GM19452 (cell line): ENCODE data around the gene CCDC116.
"Not testable (repeated sequence)": the region's sequence is repeated elsewhere in the genome, so short reads cannot be mapped to it uniquely, and the experiment has no call there.

ENCODE experiments used
- ATAC-seq: cut with Tn5 transposase; IDR thresholded peaks from one replicate; pipeline ENCODE4 v1.9.1; 2021; ENCODE audit not compliant: unreplicated experiment

Gene CCDC116

DNA sequence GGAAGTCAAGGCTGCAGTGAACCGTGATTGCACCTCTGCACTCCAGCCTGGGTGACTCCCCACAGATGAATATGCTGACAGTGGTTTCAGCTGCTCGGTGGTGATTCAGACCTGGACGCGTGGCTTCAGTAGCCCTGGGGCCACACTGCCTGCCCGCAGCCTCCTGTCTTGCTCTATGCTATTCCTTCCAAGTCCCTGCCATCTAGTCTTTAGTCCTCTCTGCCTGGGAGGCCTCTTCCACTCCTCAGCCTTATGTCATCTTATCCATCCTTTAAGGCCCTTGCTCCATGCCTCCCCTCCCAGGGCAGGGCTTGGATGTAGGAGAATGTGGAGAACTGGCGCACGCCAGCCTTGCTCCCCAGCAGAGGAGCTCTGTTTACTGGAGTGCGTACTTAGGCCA lies 25.8 kb upstream of the CCDC116 start:
- ATAC-seq, result no peak

DNA sequence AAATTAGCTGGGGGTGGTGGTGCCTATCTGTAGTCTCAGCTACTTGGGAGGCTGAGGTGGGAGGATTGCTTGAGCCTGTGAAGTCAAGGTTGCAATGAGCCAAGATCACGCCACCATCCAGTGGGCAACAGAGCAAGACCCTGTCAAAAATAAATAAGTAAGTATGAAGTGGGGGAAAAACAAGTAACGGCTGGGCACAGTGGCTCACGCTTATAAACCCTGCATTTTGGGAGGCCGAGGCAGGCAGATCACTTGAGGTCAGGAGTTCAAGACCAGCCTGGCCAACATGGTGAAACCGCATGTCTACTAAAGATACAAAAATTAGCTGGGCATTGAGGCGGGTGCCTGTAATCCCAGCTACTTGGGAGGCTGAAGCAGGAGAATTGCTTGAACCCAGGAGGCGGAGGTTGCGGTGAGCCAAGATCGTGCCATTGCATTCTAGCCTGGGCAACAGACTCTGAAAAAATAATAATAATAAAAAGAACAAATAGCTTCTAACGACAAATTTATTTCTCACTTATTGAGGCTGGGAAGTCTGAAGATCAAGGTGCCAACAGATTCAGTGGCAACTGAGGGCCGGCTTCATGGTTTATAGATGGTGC lies 22.9 kb upstream of the CCDC116 start:
- ATAC-seq, result not testable (repeated sequence)

DNA sequence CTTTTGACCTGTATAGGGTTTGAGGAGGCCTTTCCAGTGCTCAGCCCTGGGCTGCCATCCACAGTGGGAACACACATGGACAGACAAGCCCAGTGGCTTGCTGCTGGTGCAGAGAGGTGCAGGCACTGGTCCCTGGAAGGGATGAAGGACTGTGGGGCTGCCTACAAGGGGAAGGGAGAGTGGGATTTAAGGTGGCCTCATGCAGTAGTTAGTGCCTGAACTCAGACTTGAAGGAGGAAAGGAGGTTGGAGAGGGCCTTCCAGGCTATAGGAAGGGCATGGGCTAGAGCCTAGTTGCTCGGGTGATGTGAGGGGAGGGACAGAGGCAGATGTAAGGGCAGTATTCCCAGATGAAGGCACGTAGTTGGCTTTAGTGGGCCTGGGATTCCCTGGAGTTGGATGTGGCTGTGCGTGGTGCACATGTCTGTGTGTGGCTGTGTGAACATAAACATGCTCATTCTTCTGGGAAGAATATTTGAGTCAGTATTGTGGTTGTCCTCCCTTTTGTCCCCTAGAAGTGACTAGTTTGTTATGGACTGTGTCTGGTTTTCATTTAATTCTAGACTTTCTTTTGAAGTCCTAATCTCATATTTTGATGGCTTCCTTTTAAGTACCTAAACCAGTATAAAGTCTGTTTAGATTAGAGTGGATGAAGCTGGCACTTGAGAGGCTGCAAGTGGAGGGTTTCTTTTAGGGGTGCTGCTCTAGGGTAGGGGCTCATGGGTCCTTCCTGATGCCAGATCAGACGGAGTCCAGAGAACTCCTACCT lies 21.2 kb upstream of the CCDC116 start:
- ATAC-seq, result no peak

DNA sequence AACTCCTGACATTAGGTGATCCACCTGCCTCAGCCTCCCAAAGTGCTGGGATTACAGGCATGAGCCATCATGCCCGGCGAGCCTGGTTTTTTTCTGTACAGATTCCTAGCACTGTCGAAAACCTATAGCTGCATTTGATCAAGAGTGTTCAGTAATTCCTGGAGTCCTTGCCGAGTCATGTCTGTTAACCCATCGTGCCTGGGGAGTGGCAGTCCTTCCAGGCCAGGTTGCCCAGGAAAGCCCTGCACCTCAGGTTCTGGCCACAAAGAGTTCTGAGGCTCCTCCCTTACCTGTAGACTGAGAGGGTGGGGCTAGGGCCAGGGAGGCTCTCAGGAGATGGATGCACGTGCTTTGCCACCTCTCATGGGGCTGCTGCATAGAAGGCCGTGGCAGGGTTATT lies 19.7 kb upstream of the CCDC116 start:
- ATAC-seq, result no peak

DNA sequence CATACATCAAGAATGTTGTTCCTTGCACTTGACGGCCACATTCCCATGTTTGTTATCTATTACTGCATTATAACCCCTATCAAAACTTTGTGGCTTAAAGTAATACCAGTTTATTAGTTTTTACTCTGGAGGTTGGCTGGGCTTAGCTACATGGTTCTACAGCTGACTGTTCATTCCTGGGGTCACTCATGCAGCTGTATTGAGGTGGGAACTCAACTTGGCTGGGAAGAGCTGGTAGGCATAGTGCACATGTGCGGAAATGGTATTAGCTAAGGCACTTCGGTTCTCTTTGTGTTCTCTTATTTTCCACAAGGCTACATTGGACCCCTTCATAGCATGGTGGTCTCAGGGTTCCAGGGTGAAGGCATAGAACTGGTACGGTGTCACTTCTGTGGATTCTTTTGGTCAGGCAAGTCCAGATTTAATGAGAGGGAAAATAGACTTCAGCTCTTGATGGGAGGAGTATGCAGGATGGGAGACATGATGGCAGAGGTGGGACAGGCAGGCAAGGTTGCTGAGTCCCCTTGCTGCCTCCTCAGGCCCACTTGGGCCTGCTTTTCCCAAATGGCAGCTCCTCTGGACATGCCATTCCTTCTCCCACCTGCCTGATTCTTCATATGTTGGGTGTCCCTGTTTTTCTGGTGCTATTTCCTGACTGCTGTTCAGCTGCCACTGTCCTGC lies 18.9 kb upstream of the CCDC116 start:
- no peak for ATAC-seq

DNA sequence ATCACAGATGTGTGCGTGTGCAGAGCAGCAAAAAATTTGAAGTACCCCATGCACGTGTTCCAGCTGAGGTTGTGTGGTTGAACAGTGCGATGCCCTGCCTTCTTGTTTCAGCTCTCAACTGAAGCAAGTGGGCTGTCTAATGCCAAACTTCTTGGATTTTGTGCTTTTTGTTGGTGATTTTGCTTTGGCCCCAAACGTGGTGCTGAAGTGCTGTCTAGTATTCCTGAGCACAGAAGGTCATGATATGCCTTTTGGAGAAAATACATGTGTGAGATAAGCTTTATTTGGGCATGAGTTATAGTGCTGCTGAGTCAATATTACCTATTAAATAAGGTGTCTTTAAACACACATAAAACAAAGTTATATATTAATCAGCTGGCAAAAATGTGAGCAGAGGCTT lies 16.8 kb upstream of the CCDC116 start:
- ATAC-seq, result no peak

DNA sequence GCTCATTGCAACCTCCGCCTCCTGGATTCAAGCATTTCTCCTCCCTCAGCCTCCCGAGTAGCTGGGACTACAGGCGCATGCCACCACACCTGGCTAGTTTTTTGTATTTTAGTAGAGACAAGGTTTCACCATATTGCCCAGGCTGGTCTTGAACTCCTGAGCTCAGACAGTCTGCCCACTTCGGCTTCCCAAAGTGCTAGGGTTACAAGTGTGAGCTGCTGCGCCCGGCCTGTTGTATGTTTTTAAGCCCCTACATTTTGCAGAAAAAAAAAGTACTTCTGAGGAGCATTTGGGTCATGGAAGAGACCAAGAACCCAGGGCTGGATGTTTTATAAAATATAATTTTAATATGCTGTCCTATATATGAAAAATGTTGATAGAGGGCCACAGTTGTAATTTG lies 15.2 kb upstream of the CCDC116 start:
- not testable (repeated sequence) for ATAC-seq

DNA sequence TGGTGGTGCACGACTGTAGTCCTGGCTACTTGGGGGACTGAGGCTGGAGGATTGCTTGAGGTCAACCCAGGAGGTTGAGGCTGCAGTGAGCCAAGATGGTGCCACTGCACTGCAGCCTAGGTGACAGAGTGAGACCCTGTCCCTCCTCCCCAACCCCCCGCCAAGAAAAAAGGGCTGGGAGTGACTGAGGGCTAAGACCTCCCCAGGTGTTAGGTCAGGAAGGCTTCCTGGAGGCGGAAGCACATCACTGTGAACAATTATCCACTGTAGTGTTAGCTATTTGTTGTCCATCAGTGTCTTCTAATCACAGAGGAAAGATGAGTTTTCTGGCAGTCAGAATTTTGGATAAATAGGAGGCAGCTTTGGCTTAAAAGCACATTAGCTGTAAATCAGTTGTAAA lies 11.5 kb upstream of the CCDC116 start:
- ATAC-seq, result no peak

DNA sequence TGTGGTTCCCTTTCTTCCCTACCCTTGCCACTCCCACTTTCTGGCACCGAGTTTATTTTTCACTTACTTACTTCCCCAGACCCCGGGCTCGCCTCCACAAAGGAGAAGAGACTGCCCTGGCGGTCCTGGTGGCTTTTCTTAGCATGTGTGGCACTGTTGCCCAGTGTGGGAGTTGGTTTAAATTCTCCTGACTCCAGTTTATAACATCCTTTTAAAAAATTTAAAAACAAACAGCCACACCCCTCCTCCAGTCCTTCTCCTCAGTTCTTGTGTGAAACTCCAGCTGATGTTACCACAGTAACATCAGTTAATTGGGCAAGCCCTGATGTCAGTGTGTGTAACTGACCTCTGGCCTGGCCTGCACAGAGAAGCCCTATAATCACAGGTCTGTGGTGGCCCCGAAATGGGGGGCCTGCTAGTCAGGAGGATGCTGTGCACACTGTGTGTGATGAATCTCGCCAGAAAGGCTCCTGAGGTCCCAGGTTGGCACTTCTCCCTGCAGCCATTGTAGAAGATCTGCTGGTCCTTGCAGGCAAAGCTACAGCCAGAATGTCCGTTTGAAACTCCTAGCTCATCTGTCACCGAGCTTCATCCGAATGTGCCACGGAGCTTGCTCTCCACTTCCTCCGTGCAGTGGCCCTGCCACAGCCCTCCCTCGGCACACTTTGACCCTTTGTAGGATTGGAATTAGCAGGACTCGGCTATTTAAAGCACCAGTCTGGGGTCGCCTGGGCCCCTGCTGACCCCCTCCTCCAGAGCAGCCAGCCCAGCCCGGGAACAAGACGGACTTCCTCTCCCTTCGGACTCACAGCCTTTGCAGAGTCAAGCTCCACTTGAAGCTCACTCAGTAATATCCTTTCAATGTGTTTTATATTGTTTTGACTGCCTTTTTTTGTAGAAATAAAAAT lies 10.3 kb upstream of the CCDC116 start:
- ATAC-seq, result no peak

DNA sequence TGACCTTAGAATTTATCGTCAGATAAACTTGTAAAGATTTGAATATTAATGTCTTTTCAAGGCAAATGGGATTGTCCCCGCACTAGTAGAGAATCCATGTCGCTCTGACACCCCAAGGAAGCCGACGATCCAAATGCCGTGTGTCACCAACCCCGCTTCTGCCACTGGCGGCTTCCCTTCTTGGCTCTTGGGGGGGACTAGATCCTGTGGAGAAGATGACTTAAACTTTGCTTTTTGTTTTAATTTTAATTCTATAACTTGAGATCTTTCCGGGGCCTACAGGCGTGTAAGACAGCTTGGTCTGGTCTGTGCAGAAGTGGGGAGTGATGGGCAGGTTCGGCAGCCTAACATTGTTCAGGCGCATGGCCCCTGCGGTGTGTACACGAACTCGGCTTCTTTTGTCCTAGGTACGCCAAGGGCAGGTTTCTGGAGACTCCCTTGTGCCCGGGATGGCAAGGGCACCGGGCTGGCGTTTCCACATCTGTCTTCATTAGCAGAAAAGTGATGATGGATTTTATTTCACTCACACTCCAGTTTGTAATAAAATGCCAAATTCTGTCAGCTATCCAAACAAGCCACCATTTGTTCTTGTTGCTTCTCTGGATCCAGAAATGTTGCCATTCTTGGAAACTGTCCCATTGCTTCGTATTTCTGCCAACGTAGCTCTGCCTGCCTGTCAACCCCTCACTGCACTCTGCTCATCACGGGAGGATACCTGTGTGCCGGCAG lies 9.5 kb upstream of the CCDC116 start:
- no peak for ATAC-seq

DNA sequence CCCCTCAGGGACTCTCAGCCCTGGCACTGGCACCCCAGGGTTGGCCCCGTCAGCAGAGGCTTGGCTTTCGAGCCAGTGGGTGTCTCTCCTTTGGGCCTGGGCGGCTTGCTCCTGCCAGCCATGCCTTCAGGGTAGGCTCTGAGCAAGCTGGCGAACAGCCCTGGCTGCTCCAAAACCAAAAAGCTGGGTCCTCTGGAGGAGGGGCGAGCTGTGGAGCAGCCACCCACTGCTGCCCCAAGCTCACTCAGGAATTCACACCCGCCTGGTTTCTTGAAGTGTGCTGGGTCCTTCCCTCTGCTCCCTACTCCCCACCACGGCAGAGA lies 9.0 kb upstream of the CCDC116 start:
- no peak for ATAC-seq

DNA sequence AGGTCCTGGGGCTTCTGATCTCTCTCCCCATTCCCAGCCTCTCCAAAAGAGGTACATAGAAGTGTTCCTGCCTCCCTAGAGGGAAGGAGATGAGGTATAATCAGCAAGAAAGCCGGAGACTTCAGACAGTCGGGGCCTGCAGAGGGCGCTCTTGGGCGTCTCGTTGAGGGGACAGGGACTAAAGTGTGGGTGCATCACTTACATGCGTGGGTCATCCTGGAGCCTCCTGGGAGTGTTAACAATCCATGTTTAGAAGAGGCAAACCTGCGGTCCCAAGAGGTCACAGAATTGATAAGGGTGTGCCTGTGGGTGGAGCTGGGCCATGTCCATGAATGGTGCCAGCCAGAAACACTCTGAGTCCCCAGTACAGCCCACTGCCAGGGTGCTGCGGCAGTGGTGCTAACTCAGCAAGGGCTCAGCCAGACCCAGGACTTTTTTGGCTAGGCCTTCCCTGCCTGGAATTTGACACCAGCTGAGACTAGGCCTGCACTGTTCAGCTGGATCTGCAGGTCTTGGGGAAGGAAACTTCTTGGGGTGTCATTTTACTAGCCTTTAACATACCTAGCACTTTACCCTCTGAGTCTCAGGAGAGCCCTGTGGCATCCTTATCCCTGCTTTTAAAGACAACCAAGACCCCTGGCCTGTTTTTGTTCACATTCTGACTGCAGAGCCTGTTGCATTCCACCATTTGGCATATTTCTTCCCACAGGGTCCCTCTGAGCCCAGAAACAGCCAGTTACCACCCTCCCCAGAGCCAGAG lies 8.3 kb upstream of the CCDC116 start:
- ATAC-seq, result no peak

DNA sequence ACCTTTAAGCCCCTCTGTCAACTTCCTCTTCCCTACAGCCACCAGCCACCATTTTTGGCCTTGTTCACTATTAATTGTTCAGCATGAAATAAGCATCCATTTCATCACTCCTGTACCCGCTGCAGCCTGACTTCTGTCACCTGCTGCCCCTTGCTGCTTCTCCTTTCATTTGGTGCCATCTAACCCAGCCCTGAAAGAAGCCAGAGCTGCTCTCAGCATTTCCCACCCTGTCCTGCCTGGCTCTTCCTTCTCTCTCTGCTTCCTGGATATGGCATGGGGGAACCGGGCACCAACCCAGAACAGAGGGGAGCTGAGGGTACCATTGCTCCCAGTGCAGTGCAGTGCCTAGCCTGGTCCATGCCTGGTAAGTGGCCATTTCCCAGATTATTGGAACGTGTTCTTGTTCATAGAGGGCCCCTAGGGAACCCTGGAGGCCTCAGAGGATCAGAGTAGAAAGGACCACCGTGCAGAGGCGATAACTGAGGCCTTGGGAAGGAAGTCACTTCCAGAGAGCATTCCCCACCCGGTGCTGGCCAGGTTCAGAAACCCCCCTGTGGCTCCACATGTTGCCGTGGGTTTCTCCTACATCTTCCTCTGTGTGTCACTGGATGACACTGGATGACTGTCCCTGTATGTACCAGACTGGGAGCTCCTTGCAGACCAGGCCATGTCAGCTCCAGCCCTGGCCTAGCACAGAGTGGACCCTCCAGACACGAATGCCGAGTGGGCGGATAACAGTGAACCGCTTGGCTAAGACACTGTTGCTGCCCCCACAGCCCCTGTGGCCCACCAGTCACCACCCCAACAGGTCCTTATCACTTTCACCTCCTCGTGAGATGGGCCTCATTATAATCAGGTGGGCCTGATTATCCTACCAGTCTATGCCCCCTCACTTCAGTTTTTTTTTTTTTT lies 7.4 kb upstream of the CCDC116 start:
- ATAC-seq, result no peak

DNA sequence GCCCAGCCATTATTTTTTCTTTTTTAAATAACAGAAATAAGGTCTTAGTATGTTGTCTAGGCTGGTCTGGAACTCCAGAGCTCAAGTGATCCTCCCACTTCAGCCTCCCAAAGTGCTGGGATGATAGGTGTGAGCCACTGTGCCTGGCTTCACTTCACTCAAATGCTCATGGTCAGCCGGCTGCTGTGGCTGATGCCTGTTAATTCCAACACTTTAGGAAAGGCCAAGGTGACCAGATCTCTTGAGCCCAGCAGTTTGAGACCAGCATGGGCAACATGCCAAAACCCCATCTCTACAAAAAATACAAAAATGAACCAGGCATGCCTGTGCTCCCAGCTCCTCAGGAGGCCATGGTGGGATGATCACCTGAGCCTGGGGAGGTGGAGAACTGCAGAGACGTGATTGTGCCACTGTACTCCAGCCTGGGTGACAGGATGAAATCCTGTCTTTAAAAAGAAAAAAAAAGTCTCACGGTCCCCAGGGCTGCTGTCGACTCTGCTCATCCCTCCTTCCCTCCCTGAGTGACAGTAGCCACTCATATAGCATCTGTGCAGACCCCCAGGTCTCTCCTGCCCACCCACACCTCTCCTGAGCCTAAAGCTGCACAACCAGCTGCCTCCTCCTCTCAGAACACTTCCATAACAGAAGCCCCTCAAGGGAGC lies 6.4 kb upstream of the CCDC116 start:
- no peak for ATAC-seq

DNA sequence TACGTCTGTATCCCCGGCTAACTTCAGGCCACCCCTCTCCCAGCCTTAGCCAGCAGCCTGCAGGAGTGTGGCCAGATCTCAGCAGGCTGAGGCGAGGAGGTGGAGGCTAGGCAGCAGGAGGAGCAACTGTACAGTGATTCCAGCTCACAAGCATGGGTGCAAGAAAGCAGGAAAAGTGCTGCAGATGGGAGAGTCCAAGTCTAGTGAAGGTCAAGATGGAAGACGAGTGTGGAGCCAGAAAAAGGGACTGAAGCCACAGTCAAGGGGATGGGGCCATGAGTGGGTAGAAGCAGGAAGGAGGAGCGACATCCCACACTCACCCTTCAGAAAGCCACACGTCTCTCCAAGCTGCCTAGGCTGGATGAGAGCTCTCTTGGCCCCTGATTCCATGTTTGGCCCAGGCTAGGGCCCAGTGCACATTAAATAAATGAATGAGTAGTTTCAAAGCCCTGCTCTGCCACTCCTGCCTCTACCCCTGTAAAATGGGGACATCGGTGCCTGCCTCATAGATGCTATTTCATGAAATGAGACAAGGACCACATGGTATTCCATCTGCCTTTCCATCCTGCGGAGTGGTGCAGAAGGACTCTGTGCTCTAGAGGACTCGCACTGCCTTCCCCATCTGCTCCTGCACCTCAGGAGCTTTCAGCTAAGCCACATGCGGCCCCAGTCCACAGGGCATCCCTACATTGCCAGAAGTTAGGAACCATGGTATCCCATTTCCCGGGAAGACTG lies 5.7 kb upstream of the CCDC116 start:
- no peak for ATAC-seq

DNA sequence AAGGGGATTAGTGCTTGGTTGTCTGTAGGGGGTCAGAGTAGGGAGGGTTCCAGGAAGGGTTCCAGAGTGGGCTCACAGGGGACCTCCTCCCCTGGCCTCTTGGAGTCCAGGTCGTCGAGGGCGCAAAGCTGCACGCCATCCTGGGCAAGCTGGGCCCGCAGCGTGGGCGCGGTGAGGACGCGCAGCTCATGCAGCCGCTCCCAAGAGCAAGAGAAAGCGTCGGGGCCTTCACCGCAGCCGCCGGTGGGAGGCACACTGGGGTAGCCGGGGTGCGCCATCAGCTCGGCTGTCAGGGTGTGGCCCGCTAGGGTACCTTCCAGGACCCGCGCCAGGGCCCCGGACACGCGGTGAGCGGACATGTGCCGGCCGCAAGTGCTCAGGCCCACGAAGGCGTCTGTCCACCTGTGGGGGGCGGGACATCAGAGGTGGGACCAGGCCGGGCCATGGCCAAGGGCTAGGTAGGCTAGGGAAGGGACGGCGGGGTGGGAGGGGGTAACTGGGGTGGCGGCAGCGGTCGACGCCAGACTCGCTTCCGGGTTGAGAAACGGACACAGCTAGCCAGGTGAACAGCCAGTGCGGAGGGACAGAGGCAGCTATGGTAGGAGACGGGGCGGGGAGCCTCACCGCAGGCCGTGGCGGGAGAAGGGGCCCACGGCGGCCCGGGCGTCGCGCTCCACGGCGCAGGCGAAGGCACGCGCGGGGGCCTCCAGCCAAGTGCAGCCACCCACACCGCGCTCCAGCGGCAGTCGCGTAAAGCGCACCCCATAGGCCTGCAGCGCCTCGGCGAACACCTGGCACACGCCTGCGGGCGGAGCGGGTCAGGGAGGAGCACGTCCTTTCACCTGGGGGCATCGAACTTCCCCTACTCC lies 3.9 kb upstream of the CCDC116 start:
- no peak for ATAC-seq
